KOPT-K1 (cell line): ENCODE data around the gene CPZ.

ENCODE experiments used
- H3K27ac ChIP-seq: fragments of 200-600 bp; sonication (generic); 2 replicates; pipeline ENCODE4 v1.5.1; 2016; ENCODE audit warnings: antibody characterized with exemption, mild to moderate bottlenecking, low read depth, low read length; ENCODE audit not compliant: poor library complexity, severe bottlenecking
- H3K36me3 ChIP-seq: fragments of 200-600 bp; sonication (generic); 2 replicates; pipeline ENCODE4 v1.5.1; 2017; ENCODE audit warnings: antibody characterized with exemption, mild to moderate bottlenecking, low read length, moderate library complexity; ENCODE audit not compliant: insufficient read depth
- H3K9me3 ChIP-seq: fragments of 200-600 bp; sonication (generic); 2 replicates; pipeline ENCODE4 v1.5.1; 2017; ENCODE audit warnings: antibody characterized with exemption, low read length, mild to moderate bottlenecking; ENCODE audit not compliant: insufficient read depth, poor library complexity, severe bottlenecking

The CPZ gene

GRCh38 chr4:8605289-8605688 is 12.7 kb downstream of the CPZ start:
- no peak overlapping the region for H3K27ac ChIP-seq
- no peaks in the 10 kb centered on the region for H3K36me3 ChIP-seq
- H3K9me3 ChIP-seq, result no peaks in the 10 kb centered on the region

GRCh38 chr4:8606476-8606875 is 13.9 kb downstream of the CPZ start:
- Histone ChIP-seq H3K27ac (no peak overlapping the region), H3K9me3 (no peaks in the 10 kb centered on the region), H3K36me3 (no peaks in the 10 kb centered on the region)

GRCh38 chr4:8606966-8607365 is 14.4 kb downstream of the CPZ start:
- Histone ChIP-seq H3K36me3 (no peaks in the 10 kb centered on the region), H3K27ac (no peak overlapping the region), H3K9me3 (no peaks in the 10 kb centered on the region)

GRCh38 chr4:8607603-8608481 is 15.3 kb downstream of the CPZ start:
- H3K36me3 ChIP-seq, result no peaks in the 10 kb centered on the region
- H3K27ac ChIP-seq, result no peak overlapping the region
- no peaks in the 10 kb centered on the region for H3K9me3 ChIP-seq

GRCh38 chr4:8608714-8609391 is 16.3 kb downstream of the CPZ start:
- Histone ChIP-seq H3K9me3 (no peaks in the 10 kb centered on the region), H3K36me3 (no peaks in the 10 kb centered on the region)

GRCh38 chr4:8609406-8609805 is 16.8 kb downstream of the CPZ start:
- H3K36me3 ChIP-seq, result no peaks in the 10 kb centered on the region
- no peaks in the 10 kb centered on the region for H3K9me3 ChIP-seq
- no peak overlapping the region for H3K27ac ChIP-seq

More at GRCh38 chr4:8608714-8609391, 16.3 kb downstream of the CPZ start:
- no peak overlapping the region for H3K27ac ChIP-seq

GRCh38 chr4:8609824-8610350 is 17.3 kb downstream of the CPZ start:
- no peaks in the 10 kb centered on the region for H3K36me3 ChIP-seq
- H3K9me3 ChIP-seq, result no peaks in the 10 kb centered on the region
- H3K27ac ChIP-seq, result no peak overlapping the region

GRCh38 chr4:8610858-8611616 is 18.5 kb downstream of the CPZ start:
- no peak overlapping the region for H3K27ac ChIP-seq
- no peaks in the 10 kb centered on the region for H3K9me3 ChIP-seq
- H3K36me3 ChIP-seq, result no peaks in the 10 kb centered on the region

GRCh38 chr4:8612646-8613045 is 20.1 kb downstream of the CPZ start:
- Histone ChIP-seq H3K9me3 (no peaks in the 10 kb centered on the region), H3K36me3 (no peaks in the 10 kb centered on the region), H3K27ac (no peak overlapping the region)

GRCh38 chr4:8613421-8614364 is 21.1 kb downstream of the CPZ start:
- Histone ChIP-seq H3K27ac (no peak overlapping the region), H3K9me3 (no peaks in the 10 kb centered on the region), H3K36me3 (no peaks in the 10 kb centered on the region)

- Histone ChIP-seq H3K36me3 (no peaks in the 10 kb centered on the region), H3K9me3 (no peaks in the 10 kb centered on the region), H3K27ac (no peak overlapping the region)
Measured at GRCh38 chr4:8614365-8615193, 22.0 kb downstream of the CPZ start.

GRCh38 chr4:8615366-8615765 is 22.8 kb downstream of the CPZ start:
- Histone ChIP-seq H3K36me3 (no peaks in the 10 kb centered on the region), H3K9me3 (no peaks in the 10 kb centered on the region), H3K27ac (no peak overlapping the region)

GRCh38 chr4:8615921-8616787 is 23.6 kb downstream of the CPZ start:
- no peaks in the 10 kb centered on the region for H3K9me3 ChIP-seq

More at GRCh38 chr4:8615921-8616787, 23.6 kb downstream of the CPZ start:
- Histone ChIP-seq H3K27ac (no peak overlapping the region), H3K36me3 (no peaks in the 10 kb centered on the region)
